HG03460 (cell line): ENCODE measurements around the gene TGM4.

Experiments used
- ATAC-seq: cut with Tn5 transposase; IDR thresholded peaks from one replicate; pipeline ENCODE4 v1.9.1; 2021; ENCODE audit not compliant: unreplicated experiment

The TGM4 gene

GRCh38 chr3:44950275-44950734, 75.9 kb downstream of the TGM4 start:
- ATAC-seq: no peak

DNA sequence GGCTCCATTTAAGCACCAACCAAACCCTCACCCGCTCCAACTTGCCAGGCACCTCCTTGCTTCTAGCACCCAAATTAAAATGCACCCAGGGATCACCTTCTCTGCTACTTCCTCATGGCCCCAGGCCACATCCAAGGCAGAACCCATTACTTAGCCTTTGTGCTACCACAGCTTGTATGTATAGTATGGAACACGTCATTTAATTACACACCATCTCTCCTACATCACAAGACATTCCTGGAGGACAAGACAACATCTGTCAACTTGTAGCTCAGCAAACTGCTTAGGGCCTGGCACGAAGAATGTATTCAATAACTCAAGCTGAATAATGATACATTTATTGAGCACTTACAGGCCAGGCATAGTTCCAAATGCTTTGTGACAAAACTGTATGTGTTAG, 78.3 kb downstream of the TGM4 start:
- no peak for ATAC-seq

DNA sequence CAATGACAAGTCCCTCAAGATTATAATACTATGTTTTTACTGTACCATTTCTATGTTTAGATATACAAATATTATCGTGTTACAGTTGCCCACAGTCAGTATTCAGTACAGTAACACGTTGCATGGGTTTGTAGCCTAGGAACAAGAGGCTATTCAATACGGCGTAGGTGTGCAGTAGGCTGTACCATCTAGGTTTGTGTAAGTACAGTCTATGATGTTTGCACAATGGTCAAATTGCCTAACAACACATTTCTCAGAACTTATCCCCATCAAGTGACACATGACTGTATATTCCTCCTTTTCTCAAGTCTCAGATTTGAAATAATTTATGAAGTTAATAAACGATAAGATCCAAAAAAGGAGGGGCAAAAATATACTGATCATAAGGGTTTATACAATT, 79.9 kb downstream of the TGM4 start:
- ATAC-seq: no peak

GRCh38 chr3:44954962-44955361, 80.6 kb downstream of the TGM4 start:
- peak; percentile 52 for ATAC-seq

- no peak for ATAC-seq
These were observed 81.5 kb downstream of the TGM4 start for GRCh38 chr3:44955917-44956316.

DNA sequence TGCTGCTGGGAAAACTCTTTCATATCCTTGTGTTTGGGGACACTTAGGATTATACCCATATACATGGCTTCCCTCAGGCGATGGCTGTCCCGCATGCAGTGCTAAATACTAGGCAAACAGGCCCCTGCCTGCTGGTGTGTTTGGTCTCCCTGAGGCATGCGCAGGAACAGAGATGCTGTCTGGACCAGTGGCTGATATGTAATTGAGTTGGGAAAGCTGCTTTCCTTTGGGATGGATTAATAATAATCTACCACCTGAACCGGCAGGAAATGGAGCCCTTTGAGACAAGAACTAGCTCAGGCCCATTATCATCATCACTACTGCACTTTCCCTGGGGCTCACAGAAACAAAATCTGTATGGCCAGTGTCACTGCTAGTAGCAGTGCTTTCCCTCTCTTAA, 83.6 kb downstream of the TGM4 start:
- no peak for ATAC-seq

- ATAC-seq: no peak
These were observed 84.0 kb downstream of the TGM4 start for GRCh38 chr3:44958386-44958785.

- ATAC-seq: no peak
These were observed 86.1 kb downstream of the TGM4 start for GRCh38 chr3:44960387-44961026.

GRCh38 chr3:44961888-44962287, 87.5 kb downstream of the TGM4 start:
- ATAC-seq: no peak

DNA sequence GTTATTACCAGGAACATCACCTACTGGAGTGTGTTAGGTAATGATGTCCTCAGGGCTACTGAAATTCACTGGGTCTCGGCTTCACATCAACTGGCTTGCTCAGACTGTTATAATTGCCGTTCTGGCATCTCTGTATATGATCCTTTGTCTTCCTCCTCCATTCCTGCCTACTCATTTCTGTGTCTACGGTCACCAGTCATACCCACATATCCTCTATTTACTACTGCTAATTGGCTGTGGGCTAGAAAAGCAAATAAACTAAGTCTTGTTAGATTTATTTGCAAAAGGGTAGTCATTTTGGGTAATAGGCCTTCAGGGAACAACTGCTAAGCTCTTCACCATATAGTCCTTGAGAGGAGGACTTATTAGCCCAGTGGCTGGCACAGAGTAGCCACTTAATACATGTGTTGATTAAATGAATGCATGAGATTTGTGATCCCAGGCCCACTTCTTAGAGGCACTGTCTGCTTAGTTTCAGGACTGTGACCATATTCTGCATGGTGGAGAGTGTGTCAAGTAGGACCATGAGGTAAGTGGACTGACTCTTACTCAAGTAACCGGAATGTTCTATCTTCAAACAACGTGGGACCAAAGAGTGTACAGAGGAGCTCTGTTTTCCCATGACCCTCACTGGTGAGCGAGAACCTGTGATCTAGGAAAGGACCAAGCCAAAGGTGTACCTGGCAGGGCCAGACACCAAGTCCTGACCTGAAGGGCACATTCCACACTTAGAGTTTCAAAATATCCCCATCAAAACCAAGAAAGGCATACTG, 88.4 kb downstream of the TGM4 start:
- no peak for ATAC-seq

- ATAC-seq: no peak
These were observed 89.3 kb downstream of the TGM4 start for GRCh38 chr3:44963571-44964325.
